H1 (cell line): ENCODE measurements around the gene EHBP1. TPM values are rescaled to one million over a fixed set of nuclear protein-coding genes. Genes with fewer than 3 reads are reported as not detected.

Experiments used
- CHD7 ChIP-seq: fragments of 300-600 bp; sonication (generic); IDR thresholded peaks from 2 replicates; pipeline ENCODE4 v1.7.1; 2012; ENCODE audit warnings: low read length, moderate library complexity, mild to moderate bottlenecking, inconsistent platforms; ENCODE audit not compliant: insufficient replicate concordance
- EZH2 ChIP-seq: fragments of 200-600 bp; sonication (generic); IDR thresholded peaks from 2 replicates; pipeline ENCODE4 v1.7.1; 2012; ENCODE audit warnings: low read depth, mild to moderate bottlenecking, moderate library complexity, low read length, inconsistent platforms; ENCODE audit not compliant: severe bottlenecking
- PHF8 ChIP-seq: fragments of 200-600 bp; sonication (generic); conservative IDR thresholded peaks from 2 replicates; pipeline ENCODE4 v1.7.1; 2012; ENCODE audit warnings: low read depth, mild to moderate bottlenecking, inconsistent platforms, low read length, moderate library complexity
- RAD21 ChIP-seq, 2 experiments: IDR thresholded peaks in 1 of 2; conservative IDR thresholded peaks in 1 of 2; 2 replicates each; pipeline ENCODE4 v1.6.1; 2011; ENCODE audit warnings: low read depth in 2 of 2, low read length in 2 of 2, improper control_type of control experiment in 1 of 2, inconsistent platforms in 1 of 2, mild to moderate bottlenecking in 1 of 2, moderate library complexity in 1 of 2
- polyA plus RNA-seq, 7 experiments: library from polyadenylated mRNA; depleted of rRNA in 3 of 7; stranded (reverse) in 5 of 7; unstranded in 2 of 7; fragments of >200 nt in 5 of 7; fragments of 200-250 nt in 2 of 7; gene quantifications; 1 replicate in 5 of 7; 2 replicates in 1 of 7; 4 replicates in 1 of 7; pipeline versions ENCODE4 v1.2.1 to v1.2.3, GENCODE V29; 2011 to 2013; ENCODE audit warnings: missing spikeins in 2 of 7, mixed read lengths in 2 of 7
- total RNA-seq: library from RNA; stranded (reverse); fragmentation: NEBNext Ultra II Directional; extraction: Animal tissue kit (Norgen Biotek cat#: 25700); gene quantifications from 2 replicates; pipeline ENCODE4 v1.2.1, GENCODE V29; 2021

Gene EHBP1
- total and polyA plus RNA-seq, 2 of the 8 experiments (the other 6 are each of a cell fraction or from before 2014, with no cell fraction given), result 12.0 to 64.1 TPM

GRCh38 chr2:62717503-62718081 is 12.1 kb downstream of the EHBP1 start (continued):
- TF ChIP-seq CHD7 (no peak), PHF8 (no peak), RAD21 (IDR thresholded peaks at IDR 0.05 in 1 of 2, conservative IDR thresholded peaks at IDR 0.05 in 1 of 2; ENCODE audit: low read depth in 2 of 2, low read length in 2 of 2) (no peak), EZH2 (no peak)
